GM18873 (cell line): ENCODE data around the gene FGF6.

Source experiments
- ATAC-seq: cut with Tn5 transposase; IDR thresholded peaks from one replicate; pipeline ENCODE4 v1.9.1; 2021; ENCODE audit warnings: mild to moderate bottlenecking, moderate library complexity, moderate number of reproducible peaks; ENCODE audit not compliant: unreplicated experiment, low FRiP score

The FGF6 gene

GRCh38 chr12:4448371-4448940 lies 2.8 kb upstream of the FGF6 start:
- no peak for ATAC-seq

GRCh38 chr12:4447151-4447550 lies 1.5 kb upstream of the FGF6 start:
- ATAC-seq: no peak

GRCh38 chr12:4446335-4446734 lies 720 bp upstream of the FGF6 start:
- ATAC-seq: no peak

GRCh38 chr12:4444031-4444430 lies 1.6 kb downstream of the FGF6 start:
- ATAC-seq: no peak

GRCh38 chr12:4443616-4444015 lies 2.0 kb downstream of the FGF6 start:
- ATAC-seq: no peak

- ATAC-seq: no peak
These were observed 4.0 kb downstream of the FGF6 start for GRCh38 chr12:4441355-4442335.

- ATAC-seq: no peak
These were observed 5.3 kb downstream of the FGF6 start for GRCh38 chr12:4440187-4440941.

GRCh38 chr12:4439736-4440135 lies 5.9 kb downstream of the FGF6 start:
- ATAC-seq: no peak

GRCh38 chr12:4438834-4439596 lies 6.6 kb downstream of the FGF6 start:
- no peak for ATAC-seq

- ATAC-seq: no peak
These were observed 10.1 kb downstream of the FGF6 start for GRCh38 chr12:4435537-4435936.

- ATAC-seq: no peak
These were observed 10.7 kb downstream of the FGF6 start for GRCh38 chr12:4434706-4435425.

GRCh38 chr12:4434301-4434700 lies 11.3 kb downstream of the FGF6 start:
- ATAC-seq: no peak

GRCh38 chr12:4433745-4434058 lies 11.9 kb downstream of the FGF6 start:
- no peak for ATAC-seq

- no peak for ATAC-seq
These were observed 12.5 kb downstream of the FGF6 start for GRCh38 chr12:4432878-4433744.

- ATAC-seq: no peak
These were observed 13.7 kb downstream of the FGF6 start for GRCh38 chr12:4431866-4432265.

- ATAC-seq: no peak
These were observed 14.2 kb downstream of the FGF6 start for GRCh38 chr12:4431436-4431835.

GRCh38 chr12:4424422-4424821 lies 21.2 kb downstream of the FGF6 start:
- ATAC-seq: no peak

- ATAC-seq: no peak
These were observed 22.0 kb downstream of the FGF6 start for GRCh38 chr12:4423528-4424195.

GRCh38 chr12:4422985-4423384 lies 22.6 kb downstream of the FGF6 start:
- ATAC-seq: no peak
